GM18508 (cell line): ENCODE results near the gene LYST.
"Not testable (repeated sequence)": the region's sequence is repeated elsewhere in the genome, so short reads cannot be mapped to it uniquely, and the experiment has no call there.

Experiments used
- ATAC-seq: cut with Tn5 transposase; IDR thresholded peaks from one replicate; pipeline ENCODE4 v1.9.1; 2021; ENCODE audit warnings: moderate number of reproducible peaks; ENCODE audit not compliant: insufficient read depth, unreplicated experiment

The LYST gene

DNA sequence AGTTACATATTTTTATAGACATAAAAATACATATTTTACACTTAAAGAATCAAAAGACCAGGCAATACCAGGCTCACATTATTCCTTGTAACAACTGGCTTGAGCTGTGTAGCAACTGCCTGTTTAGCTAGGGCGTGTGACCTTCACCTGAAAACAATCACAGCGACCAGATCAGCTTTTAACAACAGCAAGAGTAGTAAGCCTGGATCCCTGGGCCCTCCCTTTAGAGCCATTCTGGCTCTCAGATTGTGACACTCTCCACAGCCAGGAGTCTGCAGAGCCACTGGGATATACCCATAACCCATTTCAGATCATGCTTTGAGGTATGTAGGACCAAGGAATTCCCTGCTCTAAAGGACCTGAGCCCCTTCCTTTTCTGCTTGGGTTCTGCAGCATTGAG is 187.7 kb downstream of the LYST start:
- no peak for ATAC-seq

DNA sequence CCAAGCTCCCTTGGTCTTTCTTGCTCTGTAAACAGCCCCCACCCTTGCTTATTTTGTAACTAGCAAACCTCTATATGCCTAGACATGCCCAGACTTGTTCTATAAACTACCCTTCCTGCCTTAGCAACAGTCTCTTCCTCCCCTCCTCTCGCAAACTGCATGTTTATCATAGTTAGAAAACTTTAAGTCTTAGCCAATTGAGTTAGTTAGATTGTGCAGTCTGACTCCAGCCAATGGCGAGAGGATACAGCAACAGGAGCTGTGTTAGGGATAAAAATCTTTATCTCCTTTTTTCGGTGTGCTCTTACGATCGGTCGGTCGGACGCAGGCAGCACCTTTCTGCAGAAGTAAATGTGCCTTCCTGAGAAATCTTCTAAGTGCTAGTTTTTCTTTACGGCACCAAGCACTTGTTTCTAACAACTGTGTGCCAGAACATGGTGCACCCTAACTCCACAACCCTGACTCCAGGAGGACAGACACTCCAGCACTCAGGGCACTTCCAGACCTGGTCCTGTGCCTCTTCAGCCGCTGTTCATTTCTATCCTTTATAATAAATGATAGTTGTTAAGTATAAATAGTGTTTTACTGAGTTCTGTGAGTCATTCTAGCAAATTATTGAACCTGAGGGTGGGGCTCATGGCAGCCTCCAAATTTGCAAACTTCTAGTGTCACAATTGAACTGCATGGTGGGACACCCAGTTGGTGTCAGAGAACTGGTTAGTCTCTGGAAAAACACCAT is 191.4 kb downstream of the LYST start:
- ATAC-seq: no peak

DNA sequence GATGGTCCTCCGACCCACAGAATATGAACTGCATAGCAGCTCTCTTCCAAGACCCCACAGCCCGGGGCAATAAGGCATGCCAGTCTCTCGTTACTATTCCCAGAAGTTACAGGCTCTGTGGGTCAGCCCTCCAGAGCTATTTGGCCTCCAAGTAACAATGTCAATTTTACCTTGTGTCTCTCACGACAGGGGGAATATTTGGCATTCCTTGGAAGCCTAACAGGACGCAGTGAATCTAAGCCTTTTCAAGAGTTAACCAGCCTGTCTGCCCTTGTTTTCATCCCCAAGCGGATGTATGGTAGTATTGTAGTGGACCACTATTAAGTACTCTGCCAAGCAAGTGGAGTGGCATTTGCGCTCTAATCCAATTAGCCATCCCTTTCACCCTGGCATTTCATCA is 192.7 kb downstream of the LYST start:
- ATAC-seq: no peak

DNA sequence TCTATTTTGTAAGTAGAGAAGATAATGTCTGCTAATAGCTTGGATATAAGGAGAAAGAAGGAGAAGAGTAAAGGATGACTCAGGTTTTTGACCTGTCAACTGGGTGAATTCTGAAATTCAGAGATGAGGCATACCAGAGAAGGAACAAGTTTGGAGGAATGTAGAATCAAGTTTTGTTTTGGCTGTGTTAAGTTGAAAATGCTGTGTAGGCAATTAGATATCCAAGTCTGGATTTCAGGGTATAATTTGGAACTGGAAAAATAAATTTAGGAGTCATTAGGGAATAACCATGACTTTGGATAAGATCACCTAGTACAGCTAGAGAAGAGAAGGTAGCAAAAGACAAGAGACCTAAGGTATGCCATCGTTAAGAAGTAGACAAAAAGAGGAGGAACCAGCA is 194.7 kb downstream of the LYST start:
- ATAC-seq: no peak

GRCh38 chr1:235670157-235670776 is 196.4 kb downstream of the LYST start:
- no peak for ATAC-seq

- no peak for ATAC-seq
Measured at GRCh38 chr1:235669277-235669676, 197.4 kb downstream of the LYST start.

- no peak for ATAC-seq
Measured at GRCh38 chr1:235663628-235664027, 203.1 kb downstream of the LYST start.

GRCh38 chr1:235661568-235661967 is 205.1 kb downstream of the LYST start:
- ATAC-seq: no peak

GRCh38 chr1:235659186-235659771 is 207.4 kb downstream of the LYST start:
- no peak for ATAC-seq

GRCh38 chr1:235657747-235658526 is 208.8 kb downstream of the LYST start:
- ATAC-seq: no peak

GRCh38 chr1:235657269-235657668 is 209.4 kb downstream of the LYST start:
- ATAC-seq: no peak

GRCh38 chr1:235652364-235652763 is 214.3 kb downstream of the LYST start:
- no peak for ATAC-seq

- no peak for ATAC-seq
Measured at GRCh38 chr1:235651170-235651806, 215.4 kb downstream of the LYST start.

DNA sequence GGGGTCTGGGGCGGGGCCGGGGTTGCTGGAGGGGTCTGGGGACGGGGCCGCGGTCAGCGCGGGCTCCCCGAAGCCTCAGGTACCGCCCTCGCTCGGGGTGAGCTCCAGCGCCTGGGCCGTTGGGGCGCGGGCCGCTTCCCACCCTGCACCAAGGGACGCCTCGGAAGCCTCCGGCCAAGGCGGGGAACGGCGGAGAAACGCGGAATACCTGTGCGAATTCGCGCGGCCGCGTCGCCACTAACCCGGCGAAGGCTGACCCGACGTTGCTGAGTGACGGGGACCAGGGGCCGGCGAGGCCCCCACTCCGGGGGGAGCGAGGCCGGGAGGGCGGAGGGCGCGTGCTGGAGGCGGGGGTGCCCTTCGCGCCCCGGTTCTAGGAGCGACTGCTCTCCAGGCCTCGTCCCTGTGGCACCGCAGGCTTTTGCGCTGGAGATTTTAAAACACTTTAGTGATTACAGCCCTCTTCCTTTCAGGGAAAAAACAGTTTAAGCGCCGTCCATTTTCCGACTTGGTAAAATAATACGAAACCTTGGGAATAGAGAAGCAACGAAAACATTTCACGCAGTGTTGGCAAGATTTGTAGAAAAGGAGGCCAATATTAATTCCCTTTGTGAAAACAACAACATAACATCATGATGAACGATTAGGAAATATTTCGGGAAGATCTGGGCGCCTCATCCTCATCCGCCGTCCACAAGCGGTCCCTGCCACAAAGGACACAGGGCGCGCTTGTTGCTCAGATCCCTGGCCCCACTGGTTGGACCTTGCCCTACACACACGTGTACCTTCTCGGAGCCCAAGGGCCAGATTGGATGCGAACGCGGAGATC is 216.2 kb downstream of the LYST start:
- ATAC-seq: no peak

DNA sequence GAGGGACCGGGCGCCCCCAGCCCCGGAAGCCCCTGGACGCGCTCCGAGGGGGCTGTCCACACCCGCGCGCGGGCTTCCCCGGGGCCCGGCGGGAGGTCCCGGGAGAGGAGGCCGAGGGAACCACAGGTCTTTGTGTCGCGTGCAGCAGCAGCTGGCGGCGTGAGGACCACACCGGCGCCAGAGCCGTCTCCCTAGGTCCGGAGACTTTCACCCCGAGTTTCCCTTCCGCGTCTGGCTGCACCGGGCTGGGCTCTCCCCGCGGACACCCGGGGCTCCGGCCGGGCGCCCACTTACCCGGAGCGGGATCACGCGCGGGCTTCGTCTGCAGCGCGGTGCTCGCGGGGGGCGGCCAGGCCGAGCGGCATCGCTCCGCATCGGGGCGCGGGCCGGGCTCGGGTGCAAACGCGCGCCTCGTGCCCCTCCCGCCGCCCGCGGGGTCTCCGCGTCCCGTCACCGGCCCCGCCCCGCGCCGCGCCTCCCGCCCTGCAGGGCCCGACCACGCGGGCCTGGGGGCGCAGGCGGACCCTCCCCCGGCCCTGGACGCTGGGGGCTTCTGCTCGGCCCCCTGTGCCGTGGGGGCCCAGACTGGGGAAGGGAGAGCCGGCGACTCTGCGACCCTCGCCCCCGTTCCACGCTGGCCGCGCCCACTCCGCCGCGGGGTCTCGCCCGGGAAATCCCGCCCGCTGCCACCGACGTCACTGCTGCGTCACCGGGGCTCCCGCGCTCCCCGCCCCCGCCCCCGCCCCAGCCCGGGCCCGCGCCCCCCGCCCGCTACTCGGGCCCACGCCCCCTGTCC is 217.1 kb downstream of the LYST start, which contains the start of gene GNG4:
Gene GNG4 (minus strand): TSS at position 417 of the 796 bp plus-strand sequence. CDS start 65,946 bp downstream, outside the sequence.
- no peak for ATAC-seq

GRCh38 chr1:235648954-235649367 is 217.7 kb downstream of the LYST start:
- ATAC-seq: no peak

- ATAC-seq: no peak
Measured at GRCh38 chr1:235648407-235648907, 218.2 kb downstream of the LYST start.

GRCh38 chr1:235647537-235647936 is 219.2 kb downstream of the LYST start:
- not testable (repeated sequence) for ATAC-seq
